Measurements from ENCODE around the gene STARD3.
"Not testable (repeated sequence)": the region's sequence is repeated elsewhere in the genome, so short reads cannot be mapped to it uniquely, and the experiment has no call there.

Gene STARD3

GRCh38 chr17:39699818-39700147, 62.8 kb downstream of the STARD3 start, which contains the start of gene ERBB2:
TSS of gene ERBB2 (plus strand) at chr17:39700064. CDS start at chr17:39700239, 175 bp downstream.
- no peak for FAIRE-seq

DNA sequence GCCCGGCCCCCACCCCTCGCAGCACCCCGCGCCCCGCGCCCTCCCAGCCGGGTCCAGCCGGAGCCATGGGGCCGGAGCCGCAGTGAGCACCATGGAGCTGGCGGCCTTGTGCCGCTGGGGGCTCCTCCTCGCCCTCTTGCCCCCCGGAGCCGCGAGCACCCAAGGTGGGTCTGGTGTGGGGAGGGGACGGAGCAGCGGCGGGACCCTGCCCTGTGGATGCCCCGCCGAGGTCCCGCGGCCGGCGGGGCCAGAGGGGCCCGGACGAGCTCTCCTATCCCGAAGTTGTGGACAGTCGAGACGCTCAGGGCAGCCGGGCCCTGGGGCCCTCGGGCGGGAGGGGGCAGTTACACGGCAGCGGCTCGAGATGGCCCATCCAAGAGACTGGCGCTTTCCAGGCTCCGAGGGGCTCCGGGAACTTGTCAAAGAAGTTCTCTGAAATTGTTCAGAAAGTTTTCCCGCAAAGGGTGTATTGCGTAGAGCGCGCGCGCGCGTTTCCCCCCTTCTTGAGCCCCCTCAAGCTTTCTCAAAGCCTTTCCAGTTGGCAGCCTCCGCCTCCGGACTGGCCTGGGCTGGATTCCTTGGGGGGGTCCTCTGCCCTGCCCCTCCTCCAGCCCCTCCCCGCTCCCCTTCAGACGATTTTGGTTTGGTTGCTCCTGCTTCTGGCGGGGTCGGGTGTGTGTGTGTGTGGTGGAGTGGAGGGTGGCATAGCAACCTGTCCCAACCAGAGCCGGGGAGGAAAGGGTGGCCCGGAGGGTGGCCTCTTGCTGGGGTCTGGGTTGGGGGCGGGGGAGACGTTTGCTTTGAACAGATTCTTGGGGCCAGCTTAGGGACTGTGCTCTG, 63.4 kb downstream of the STARD3 start:
- FAIRE-seq = no peak

DNA sequence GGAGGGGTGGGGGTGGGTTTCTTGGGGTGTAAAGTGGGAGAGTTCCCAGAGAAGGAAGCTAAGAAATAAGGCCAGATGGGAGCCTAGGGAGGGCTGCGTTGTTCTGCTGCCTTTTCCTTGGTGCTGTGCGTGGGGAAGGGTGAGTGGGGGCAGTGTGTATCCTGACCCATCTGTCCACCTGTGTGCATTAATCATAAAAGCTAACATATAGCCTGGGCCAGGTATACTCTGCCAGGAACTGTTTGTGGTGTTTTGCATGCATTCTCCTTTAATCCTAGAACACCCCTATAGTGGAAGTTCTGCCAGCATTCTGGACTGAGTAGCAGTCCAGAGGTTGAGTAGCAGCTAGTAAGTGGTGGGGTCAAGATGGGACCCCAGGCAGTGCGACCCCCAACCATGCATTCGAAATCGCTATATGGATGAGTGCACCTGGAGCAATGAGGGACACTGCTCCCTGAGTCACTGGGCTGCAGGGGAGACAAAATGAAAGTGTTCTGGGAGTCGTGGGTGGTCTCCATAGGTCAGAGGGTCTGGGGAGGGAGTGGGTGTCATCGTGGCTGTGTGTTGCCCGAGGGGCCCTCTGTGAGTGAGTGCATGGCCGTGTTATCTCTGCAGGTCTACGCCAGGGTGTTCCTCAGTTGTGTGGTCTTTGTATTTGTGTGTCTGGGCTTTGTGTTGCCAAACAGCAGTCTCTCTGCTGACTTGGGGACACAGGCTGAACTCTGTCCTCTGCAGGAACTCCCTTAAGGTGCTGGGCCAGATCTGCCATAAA, 64.3 kb downstream of the STARD3 start:
- no peak for FAIRE-seq

GRCh38 chr17:39701784-39702422, 65.0 kb downstream of the STARD3 start:
- no peak for FAIRE-seq

DNA sequence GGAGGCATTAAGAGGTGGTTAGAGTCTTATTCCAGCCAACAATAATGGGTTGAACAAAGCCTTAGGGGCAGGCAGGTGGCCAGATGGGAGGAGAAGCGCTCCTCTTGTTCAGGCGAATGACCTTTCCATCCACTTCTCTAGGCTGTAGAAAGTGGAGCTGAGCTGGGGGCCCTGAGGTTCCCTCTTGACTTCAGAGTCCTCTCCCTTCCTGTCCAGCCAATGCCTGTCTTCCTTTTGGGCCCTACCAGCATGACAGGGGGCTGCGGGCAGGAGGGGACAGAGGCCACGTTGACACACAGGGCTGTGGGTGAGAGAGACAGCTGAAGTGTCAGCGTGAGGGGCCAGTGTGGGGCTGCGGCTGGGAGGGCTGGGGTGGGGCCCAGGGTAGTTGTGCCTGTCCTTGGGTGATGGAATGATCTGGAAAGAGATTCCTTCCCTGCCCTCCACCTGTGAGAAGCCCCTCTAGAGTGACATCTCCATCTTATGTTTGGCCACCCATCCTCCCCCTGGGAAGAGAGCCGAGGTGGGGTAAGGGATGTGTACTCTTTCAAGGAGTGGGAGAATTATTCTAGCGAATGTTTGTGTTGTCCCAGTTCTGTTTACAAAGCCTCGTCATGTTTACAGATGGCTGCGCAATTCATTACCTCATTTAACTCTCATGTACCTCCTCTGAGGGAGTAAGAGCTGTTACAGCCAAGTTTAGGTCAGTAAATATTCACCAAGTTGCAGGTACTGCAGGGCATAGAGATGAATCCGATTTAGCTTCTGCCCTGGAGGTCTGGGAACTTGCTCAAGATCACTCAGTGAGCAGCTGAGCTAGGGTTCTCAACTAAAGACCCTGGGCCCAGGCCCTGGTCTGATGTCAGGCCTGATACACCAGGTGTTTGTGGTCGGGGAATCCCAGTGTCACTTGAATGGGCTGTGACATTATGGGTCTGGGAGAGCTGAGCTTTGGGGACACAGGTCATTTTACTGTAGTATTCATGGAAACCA, 66.3 kb downstream of the STARD3 start:
- FAIRE-seq = no peak

GRCh38 chr17:39703913-39704312, 67.0 kb downstream of the STARD3 start:
- no peak for FAIRE-seq

- FAIRE-seq = no peak
Observed at GRCh38 chr17:39704821-39705551, 68.0 kb downstream of the STARD3 start.

DNA sequence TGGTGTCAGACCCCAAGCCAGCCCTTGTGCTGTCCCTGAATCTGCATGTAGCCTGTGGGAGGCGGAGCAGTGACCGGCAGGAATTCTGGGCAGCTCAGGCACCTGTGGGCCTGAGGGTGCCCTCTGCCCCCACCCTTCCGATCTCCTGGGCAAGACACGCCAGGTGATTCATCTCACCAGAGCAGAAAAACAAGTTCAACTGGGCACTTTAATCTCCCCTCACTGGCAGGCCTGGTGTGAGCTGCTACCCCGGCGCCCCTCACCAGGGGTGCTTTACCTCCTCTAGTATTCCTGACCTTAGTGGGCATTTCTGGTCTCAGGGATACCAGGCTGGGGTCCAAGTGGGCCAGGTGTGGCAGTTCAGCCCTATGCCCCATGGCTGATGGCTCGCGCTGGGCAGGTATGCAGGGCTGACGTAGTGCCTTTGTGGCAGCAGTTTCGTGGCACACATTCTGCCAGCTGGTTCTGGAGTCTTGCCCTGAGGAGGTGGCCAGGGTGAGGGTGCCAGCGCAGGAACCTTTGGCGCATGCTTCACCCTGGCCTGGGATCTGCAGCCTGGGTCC, 68.9 kb downstream of the STARD3 start:
- no peak for FAIRE-seq

DNA sequence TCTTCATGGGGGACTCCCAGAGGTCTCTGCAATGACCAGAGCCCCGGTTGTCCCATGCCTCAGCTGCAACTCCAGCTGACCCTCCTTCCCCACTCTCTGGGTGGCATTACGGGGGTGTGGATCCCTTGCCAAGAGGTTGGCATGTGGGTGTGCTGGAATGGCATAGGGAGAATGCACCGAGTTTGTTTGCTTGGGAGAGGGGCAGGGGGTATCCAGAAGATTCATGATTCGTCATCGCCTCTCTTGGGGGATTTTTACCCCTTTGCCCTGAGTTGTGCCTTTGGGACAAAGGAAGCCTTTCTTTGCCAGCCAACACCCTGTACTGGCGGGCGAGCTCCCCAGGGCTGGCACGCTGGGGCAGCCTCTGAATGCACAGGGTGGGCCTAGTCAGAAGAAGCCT, 69.4 kb downstream of the STARD3 start:
- no peak for FAIRE-seq

DNA sequence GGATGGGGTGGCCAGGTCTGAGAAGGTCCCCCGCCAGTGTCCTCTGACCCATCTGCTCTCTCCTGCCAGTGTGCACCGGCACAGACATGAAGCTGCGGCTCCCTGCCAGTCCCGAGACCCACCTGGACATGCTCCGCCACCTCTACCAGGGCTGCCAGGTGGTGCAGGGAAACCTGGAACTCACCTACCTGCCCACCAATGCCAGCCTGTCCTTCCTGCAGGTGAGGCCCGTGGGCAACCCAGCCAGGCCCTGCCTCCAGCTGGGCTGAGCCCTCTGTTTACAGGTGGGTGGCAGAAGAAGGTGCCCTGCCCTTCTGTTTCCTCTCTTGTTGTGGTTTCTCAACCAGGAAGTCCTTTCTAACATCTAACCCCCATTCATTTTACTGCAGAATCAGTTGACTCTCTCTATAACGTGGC, 70.0 kb downstream of the STARD3 start:
- FAIRE-seq = no peak

GRCh38 chr17:39709319-39709997, 72.5 kb downstream of the STARD3 start:
- no peak for FAIRE-seq

DNA sequence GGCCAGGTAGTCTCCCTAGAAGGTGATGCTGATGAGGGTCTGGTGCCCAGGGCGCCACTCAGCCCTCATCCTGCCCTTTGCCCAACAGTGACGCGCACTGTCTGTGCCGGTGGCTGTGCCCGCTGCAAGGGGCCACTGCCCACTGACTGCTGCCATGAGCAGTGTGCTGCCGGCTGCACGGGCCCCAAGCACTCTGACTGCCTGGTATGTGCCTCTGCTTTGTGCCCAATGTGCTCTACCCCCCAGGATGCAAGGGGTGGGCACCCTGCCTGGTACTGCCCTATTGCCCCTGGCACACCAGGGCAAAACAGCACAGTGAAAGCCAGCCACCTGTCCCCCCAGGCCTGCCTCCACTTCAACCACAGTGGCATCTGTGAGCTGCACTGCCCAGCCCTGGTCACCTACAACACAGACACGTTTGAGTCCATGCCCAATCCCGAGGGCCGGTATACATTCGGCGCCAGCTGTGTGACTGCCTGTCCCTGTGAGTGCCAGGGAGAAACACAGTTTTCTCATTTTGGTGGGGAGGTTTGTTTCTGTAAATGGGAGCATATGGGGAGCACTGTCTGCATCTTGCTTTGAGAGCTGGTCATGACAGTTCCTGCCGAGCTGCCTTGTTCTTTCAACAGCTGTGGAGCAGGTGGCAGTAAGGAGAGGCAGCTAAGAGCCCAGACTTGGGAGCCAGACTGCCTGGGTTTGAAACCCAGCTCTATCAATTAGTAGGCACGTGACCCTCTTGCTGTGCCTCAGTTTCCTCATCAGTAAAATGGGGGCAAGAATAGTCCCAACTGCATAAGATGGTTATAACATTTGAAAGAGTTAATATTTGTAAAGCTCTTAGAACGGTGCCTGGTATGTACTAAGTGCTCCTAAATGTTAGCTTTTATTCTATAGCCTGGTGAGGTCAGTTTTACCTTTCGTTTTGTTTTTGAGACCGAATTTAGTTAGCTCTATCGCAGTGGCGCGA, 73.3 kb downstream of the STARD3 start:
- FAIRE-seq = no peak

GRCh38 chr17:39711071-39711470, 74.1 kb downstream of the STARD3 start:
- FAIRE-seq = not testable (repeated sequence)

DNA sequence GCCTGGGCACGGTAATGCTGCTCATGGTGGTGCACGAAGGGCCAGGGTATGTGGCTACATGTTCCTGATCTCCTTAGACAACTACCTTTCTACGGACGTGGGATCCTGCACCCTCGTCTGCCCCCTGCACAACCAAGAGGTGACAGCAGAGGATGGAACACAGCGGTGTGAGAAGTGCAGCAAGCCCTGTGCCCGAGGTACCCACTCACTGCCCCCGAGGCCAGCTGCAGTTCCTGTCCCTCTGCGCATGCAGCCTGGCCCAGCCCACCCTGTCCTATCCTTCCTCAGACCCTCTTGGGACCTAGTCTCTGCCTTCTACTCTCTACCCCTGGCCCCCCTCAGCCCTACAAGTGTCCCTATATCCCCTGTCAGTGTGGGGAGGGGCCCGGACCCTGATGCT, 74.9 kb downstream of the STARD3 start:
- FAIRE-seq = no peak
